GM06990 (cell line): ENCODE results near the gene WDR5.

Source experiments
- DNase-seq: peaks from one replicate; pipeline ENCODE4 v3.0.0-alpha.2; 2011; ENCODE audit not compliant: insufficient read length; ENCODE audit errors: extremely low read depth
- H3K27me3 ChIP-seq: replicated peaks from 2 replicates; pipeline ENCODE4 v1.6.0; 2011; ENCODE audit warnings: low read length; ENCODE audit not compliant: control insufficient read depth, insufficient read depth
- H3K36me3 ChIP-seq: 2 replicates; pipeline ENCODE4 v1.5.1; 2011; ENCODE audit warnings: low read length; ENCODE audit not compliant: control insufficient read depth, insufficient read depth
- H3K4me3 ChIP-seq: replicated peaks from 2 replicates; pipeline ENCODE4 v1.5.1; 2011; ENCODE audit warnings: low read depth, mild to moderate bottlenecking, control low read depth, low read length
- CTCF ChIP-seq: IDR thresholded peaks from 2 replicates; pipeline ENCODE4 v1.5.1; 2011; ENCODE audit warnings: low read length, control low read depth, mild to moderate bottlenecking, inconsistent platforms; ENCODE audit not compliant: insufficient read depth, poor library complexity, severe bottlenecking

WDR5 gene

GRCh38 chr9:134158242-134158641, 22.4 kb downstream of the WDR5 start:
- Histone ChIP-seq H3K27me3 (no peaks in the 10 kb centered on the region), H3K36me3 (peaks cover 38% of the 10 kb centered on the region), H3K4me3 (no peak overlapping the region)
- no peak for TF ChIP-seq CTCF
- DNase-seq = no peak

DNA sequence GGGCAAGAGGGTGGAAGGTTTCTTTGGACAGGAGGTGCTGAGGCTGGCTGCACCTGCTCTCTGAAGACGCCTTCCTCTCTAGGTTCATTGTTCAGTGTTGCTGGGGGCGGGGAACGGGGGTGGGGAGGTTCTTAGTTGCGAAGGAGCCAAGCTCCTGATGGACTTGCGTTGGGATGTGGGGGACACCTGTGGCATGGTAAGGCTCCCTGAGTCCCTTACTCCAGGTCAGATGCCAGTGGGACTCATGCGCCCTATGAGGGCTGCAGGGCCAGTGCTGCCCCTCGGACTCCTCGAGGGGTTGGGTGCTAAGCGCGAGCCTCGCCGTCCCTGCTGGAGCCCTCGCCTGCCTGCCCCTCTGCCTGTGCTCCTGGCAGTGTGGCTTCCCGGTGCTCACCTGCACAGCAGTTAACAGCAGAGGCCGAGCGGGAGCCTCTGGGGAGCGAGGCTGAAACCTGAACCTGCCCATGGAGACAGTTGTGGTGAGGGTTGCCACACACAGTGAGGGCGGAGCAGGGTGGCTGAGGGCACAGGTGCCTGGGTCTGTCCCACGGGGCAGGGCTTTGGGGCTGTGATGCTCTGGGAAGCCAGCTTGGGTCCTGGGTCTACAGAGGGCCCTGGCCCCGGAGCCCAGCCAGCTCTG, 23.0 kb downstream of the WDR5 start:
- Histone ChIP-seq H3K4me3 (no peak overlapping the region), H3K27me3 (no peaks in the 10 kb centered on the region), H3K36me3 (peaks cover 35% of the 10 kb centered on the region)
- TF ChIP-seq CTCF = no peak
- no peak for DNase-seq

DNA sequence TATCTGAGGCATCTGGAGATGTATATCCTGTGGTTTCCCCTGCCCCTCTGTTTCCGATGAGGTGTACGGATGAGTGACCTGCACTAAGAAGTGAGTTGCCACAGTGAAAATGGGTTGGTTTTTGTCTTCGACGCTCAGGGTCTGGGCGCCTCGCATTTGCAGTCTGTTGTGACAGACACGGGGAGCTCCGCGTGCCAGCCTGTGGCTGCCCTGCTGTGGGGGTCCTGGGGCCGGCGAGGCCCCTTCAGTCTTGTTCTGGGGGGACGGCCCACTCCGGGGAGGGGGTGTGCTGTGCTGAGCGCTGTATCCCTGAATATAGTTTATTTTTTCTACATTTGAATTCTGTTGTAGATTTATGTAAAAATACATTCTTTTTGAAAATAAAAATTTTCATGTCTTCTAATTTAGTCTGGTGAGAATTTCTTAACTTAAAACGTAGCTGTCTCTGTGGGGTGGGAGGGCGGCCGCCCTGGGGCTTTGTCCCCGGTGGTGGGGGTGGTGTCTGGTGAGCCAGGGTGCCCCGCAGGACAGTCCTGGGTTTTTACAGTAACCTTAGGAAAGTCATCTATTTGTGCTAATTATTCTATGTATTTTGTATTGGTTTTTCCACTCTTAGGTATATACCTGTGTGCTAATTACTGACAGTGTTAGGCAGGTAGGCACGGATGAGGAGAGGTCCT, 23.8 kb downstream of the WDR5 start:
- peaks cover 28% of the 10 kb centered on the region for H3K36me3 ChIP-seq
- no peak for DNase-seq
- no peaks in the 10 kb centered on the region for H3K27me3 ChIP-seq
- no peak overlapping the region for H3K4me3 ChIP-seq
- no peak for TF ChIP-seq CTCF

DNA sequence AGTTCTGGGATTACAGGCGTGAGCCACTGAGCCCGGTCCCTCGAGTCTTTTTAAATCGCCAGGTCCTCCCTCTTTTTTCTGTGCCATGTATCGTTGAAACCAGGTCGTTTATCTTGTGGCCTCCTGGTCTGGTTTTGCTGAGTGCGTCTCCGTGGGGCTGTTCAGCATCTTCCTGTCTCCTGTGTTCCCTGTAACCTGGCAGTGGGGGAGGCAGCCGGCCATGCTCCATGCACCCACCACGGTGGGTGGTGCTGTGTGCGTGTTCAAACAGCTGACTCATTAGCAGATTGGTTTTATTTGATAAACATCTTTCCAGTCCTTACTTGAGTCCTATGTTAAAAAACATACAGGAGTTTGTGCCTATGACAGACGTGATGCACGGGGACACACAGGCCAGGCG, 25.8 kb downstream of the WDR5 start:
- Histone ChIP-seq H3K4me3 (no peak overlapping the region), H3K36me3 (peaks cover 12% of the 10 kb centered on the region), H3K27me3 (no peaks in the 10 kb centered on the region)
- no peak for DNase-seq
- no peak for TF ChIP-seq CTCF

DNA sequence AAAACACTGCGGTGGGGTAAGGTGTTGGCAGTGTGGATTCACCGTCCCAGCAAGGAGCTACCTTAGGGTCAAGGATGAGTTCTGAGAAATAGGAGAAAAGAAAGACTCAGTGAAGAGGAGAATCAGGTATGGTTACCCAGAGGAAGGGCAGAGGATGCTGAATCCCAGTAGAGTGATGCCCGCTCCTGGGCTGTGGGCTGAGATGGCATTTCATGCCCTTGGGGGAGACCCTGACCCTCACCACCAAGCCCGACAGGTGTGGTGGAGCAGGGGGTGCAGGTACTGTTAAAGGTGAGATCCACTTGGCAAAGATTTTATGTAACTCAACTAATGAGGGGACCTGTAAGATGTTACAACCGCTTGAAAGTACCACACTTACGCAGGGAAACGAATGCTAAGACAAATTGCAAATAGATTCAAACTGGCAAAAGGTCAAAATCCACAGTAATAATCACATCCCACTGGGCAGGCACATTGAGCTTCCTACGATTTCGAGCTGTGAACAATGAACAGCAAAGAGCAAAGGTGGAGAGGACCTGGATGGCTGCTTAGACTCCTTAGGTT, 26.4 kb downstream of the WDR5 start:
- no peaks in the 10 kb centered on the region for H3K27me3 ChIP-seq
- no peak for DNase-seq
- peaks cover 5% of the 10 kb centered on the region for H3K36me3 ChIP-seq
- H3K4me3 ChIP-seq = no peak overlapping the region
- TF ChIP-seq CTCF = no peak
